ENCODE data around the gene ZFAND4.

The ZFAND4 gene

GRCh38 chr10:45594276-45595157 lies 78.1 kb downstream of the ZFAND4 start:
- in situ Hi-C loops (cut with HindIII; ENCODE audit: low sequenced_read_pairs) = no loop called here
- peak overlapping the region; percentile 65 for H3K4me3 ChIP-seq (ENCODE audit: low read depth, low read length)
- TF ChIP-seq CTCF (IDR thresholded peaks at IDR 0.05; ENCODE audit: low read depth, low read length) = no peak
- peak; percentile 94 for DNase-seq (ENCODE audit: low read depth, low spot score)

- DNase-seq (ENCODE audit: low read depth, low spot score) = no peak
- H3K4me3 ChIP-seq (ENCODE audit: low read depth, low read length) = peak overlapping the region; percentile 65
- in situ Hi-C loops (cut with HindIII; ENCODE audit: low sequenced_read_pairs) = no loop called here
- no peak for TF ChIP-seq CTCF (IDR thresholded peaks at IDR 0.05; ENCODE audit: low read depth, low read length)
These were observed 78.7 kb downstream of the ZFAND4 start for GRCh38 chr10:45593938-45594275.

- H3K4me3 ChIP-seq (ENCODE audit: low read depth, low read length) = no peak overlapping the region
- in situ Hi-C loops (cut with HindIII; ENCODE audit: low sequenced_read_pairs) = no loop called here
- DNase-seq (ENCODE audit: low read depth, low spot score) = no peak
These were observed 79.6 kb downstream of the ZFAND4 start for GRCh38 chr10:45592926-45593325.

GRCh38 chr10:45592432-45592831 lies 80.1 kb downstream of the ZFAND4 start:
- TF ChIP-seq CTCF (IDR thresholded peaks at IDR 0.05; ENCODE audit: low read depth, low read length) = no peak
- DNase-seq (ENCODE audit: low read depth, low spot score) = no peak
- in situ Hi-C loops (cut with HindIII; ENCODE audit: low sequenced_read_pairs) = no loop called here
- H3K4me3 ChIP-seq (ENCODE audit: low read depth, low read length) = no peak overlapping the region

More at GRCh38 chr10:45592926-45593325, 79.6 kb downstream of the ZFAND4 start:
- TF ChIP-seq CTCF (IDR thresholded peaks at IDR 0.05; ENCODE audit: low read depth, low read length) = no peak

GRCh38 chr10:45591280-45591679 lies 81.3 kb downstream of the ZFAND4 start:
- no peak for TF ChIP-seq CTCF (IDR thresholded peaks at IDR 0.05; ENCODE audit: low read depth, low read length)
- in situ Hi-C loops (cut with HindIII; ENCODE audit: low sequenced_read_pairs) = no loop called here
- no peak overlapping the region for H3K4me3 ChIP-seq (ENCODE audit: low read depth, low read length)
- no peak for DNase-seq (ENCODE audit: low read depth, low spot score)

- no peak for TF ChIP-seq CTCF (IDR thresholded peaks at IDR 0.05; ENCODE audit: low read depth, low read length)
- no peak overlapping the region for H3K4me3 ChIP-seq (ENCODE audit: low read depth, low read length)
- DNase-seq (ENCODE audit: low read depth, low spot score) = no peak
- in situ Hi-C loops (cut with HindIII; ENCODE audit: low sequenced_read_pairs) = no loop called here
These were observed 82.7 kb downstream of the ZFAND4 start for GRCh38 chr10:45589868-45590267.

Measured in astrocyte of the spinal cord (primary cell).